ENCODE measurements around the gene PITPNC1.

PITPNC1 gene

DNA sequence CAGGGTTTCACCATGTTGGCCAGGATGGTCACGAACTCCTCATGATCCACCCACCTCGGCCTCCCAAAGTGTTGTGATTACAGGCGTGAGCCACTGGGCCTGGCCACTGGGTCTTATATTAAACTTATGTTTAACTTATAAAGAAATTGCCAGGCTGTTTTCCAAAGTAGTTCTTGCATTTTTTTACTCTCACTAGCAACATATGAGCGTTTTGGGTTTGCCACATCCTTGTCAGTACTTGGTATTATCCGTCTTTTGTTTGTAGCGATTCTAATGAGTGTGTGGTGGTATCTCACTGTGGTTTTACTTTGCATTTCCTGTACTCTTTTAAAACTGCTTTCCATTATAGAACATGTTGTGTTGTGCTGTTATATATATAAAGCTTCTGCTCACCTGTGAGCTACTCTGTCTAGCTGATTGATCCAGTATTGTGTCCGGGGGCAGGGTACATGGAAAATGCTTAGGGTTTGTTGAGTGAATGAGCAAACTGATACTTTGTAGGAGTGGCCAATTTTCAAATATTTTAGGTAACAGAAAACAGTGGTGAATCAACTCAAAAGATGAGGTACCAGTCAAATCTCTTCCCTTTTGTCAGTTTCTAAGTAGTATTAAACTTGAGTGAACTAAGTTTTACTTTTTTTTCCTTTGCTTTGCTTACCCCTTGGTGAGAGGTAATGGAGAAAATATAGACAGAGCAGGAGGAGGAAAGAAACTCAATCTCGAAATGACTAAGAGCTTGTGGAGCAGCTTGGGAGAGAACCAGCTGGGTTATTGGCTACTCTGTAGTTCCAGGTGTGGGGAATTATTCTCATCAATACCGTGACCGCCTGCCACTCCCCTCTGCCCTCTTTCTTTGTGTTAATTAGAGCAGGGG lies 75.8 kb downstream of the PITPNC1 start:
- Histone ChIP-seq H3K9ac (ENCODE audit: insufficient read length, low read depth) (no peak overlapping the region), H3K36me3 (ENCODE audit: insufficient read depth, insufficient read length, low read length) (no peaks in the 10 kb centered on the region), H3K9me3 (ENCODE audit: insufficient read depth, low read length) (no peaks in the 10 kb centered on the region), H3K27me3 (ENCODE audit: insufficient read depth, insufficient read length) (no peaks in the 10 kb centered on the region), H3K4me1 (ENCODE audit: insufficient read depth, insufficient read length) (no peaks in the 10 kb centered on the region), H3K4me3 (ENCODE audit: insufficient read length, low read depth) (no peak overlapping the region)
- DNase-seq (ENCODE audit: low read depth, low spot score): no peak
- TF ChIP-seq ZNF274 (IDR thresholded peaks at IDR 0.05; ENCODE audit: low read depth, low read length) (no peak), SUZ12 (IDR thresholded peaks at IDR 0.05; ENCODE audit: extremely low read depth, insufficient read depth, insufficient read length) (no peak), YY1 (IDR thresholded peaks at IDR 0.05; ENCODE audit: insufficient read depth, insufficient read length) (no peak)

DNA sequence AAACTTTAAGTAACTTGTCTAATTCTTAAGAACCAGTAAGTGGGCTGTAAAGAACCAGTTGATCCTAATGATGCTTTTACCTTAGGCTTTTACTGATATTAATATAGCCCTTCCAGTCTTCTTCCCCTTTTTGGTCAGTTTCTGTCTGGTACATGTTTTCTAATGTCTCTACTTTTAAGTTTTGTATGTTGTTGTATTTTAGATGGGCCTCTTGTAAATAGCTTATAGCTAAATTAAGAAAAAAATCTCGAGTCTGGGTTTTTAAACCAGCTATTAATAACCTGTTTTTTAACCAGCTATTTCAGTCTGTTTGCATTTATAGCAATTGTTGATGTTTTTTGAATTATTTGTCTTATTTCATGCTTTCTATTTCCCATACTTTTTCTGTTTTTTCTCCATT lies 79.0 kb downstream of the PITPNC1 start:
- H3K36me3 ChIP-seq (ENCODE audit: insufficient read depth, insufficient read length, low read length): no peaks in the 10 kb centered on the region
- no peak overlapping the region for H3K9ac ChIP-seq (ENCODE audit: insufficient read length, low read depth)
- H3K9me3 ChIP-seq (ENCODE audit: insufficient read depth, low read length): no peaks in the 10 kb centered on the region
- DNase-seq (ENCODE audit: low read depth, low spot score): no peak
- TF ChIP-seq ZNF274 (IDR thresholded peaks at IDR 0.05; ENCODE audit: low read depth, low read length) (no peak), YY1 (IDR thresholded peaks at IDR 0.05; ENCODE audit: insufficient read depth, insufficient read length) (no peak), SUZ12 (IDR thresholded peaks at IDR 0.05; ENCODE audit: extremely low read depth, insufficient read depth, insufficient read length) (no peak)
- H3K27me3 ChIP-seq (ENCODE audit: insufficient read depth, insufficient read length): no peaks in the 10 kb centered on the region
- no peaks in the 10 kb centered on the region for H3K4me1 ChIP-seq (ENCODE audit: insufficient read depth, insufficient read length)
- H3K4me3 ChIP-seq (ENCODE audit: insufficient read length, low read depth): no peak overlapping the region

DNA sequence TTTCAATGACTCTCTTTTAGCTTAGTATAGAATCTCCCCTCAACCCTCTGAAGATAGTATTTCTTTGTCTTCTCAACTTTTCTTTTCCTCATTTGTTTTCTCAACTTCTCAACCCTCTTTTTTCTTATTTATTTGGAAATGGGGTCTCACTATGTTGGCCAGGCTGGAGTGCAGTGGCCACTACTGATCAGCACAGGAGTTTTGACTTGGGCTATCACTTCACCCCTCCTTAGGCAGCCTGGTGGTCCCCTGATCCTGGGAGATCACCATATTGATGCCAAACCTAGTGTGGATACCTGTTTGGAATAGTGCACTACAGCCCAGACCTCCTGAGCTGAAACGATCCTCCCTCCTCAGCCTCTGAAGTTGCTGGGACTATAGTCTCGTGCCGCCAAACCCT lies 79.8 kb downstream of the PITPNC1 start:
- TF ChIP-seq SUZ12 (IDR thresholded peaks at IDR 0.05; ENCODE audit: extremely low read depth, insufficient read depth, insufficient read length) (no peak), ZNF274 (IDR thresholded peaks at IDR 0.05; ENCODE audit: low read depth, low read length) (no peak), YY1 (IDR thresholded peaks at IDR 0.05; ENCODE audit: insufficient read depth, insufficient read length) (no peak)
- DNase-seq (ENCODE audit: low read depth, low spot score): no peak
- no peaks in the 10 kb centered on the region for H3K27me3 ChIP-seq (ENCODE audit: insufficient read depth, insufficient read length)
- H3K4me1 ChIP-seq (ENCODE audit: insufficient read depth, insufficient read length): no peaks in the 10 kb centered on the region
- no peak overlapping the region for H3K9ac ChIP-seq (ENCODE audit: insufficient read length, low read depth)
- H3K9me3 ChIP-seq (ENCODE audit: insufficient read depth, low read length): no peaks in the 10 kb centered on the region
- no peak overlapping the region for H3K4me3 ChIP-seq (ENCODE audit: insufficient read length, low read depth)
- no peaks in the 10 kb centered on the region for H3K36me3 ChIP-seq (ENCODE audit: insufficient read depth, insufficient read length, low read length)

DNA sequence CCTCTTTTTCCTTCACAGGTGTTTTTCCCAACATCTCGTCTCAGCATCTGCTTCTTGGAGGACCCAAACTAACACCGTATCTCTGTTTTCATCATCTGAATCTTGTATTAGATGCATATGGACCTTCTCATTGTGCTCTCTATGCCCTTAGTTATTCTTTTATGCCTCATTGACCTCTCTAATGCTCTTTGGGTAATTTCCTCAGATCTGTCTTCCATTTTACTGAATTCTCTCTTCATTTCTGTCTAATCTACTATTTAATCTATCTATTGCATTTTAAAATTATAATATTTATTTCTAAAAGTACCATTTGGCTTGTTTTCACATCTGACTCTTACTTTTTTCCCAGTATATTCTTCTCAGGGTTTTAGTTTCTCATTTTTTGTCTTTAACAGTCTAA lies 81.1 kb downstream of the PITPNC1 start:
- H3K4me1 ChIP-seq (ENCODE audit: insufficient read depth, insufficient read length): no peaks in the 10 kb centered on the region
- no peak overlapping the region for H3K9ac ChIP-seq (ENCODE audit: insufficient read length, low read depth)
- H3K4me3 ChIP-seq (ENCODE audit: insufficient read length, low read depth): no peak overlapping the region
- DNase-seq (ENCODE audit: low read depth, low spot score): no peak
- TF ChIP-seq SUZ12 (IDR thresholded peaks at IDR 0.05; ENCODE audit: extremely low read depth, insufficient read depth, insufficient read length): no peak
- TF ChIP-seq ZNF274 (IDR thresholded peaks at IDR 0.05; ENCODE audit: low read depth, low read length): no peak
- H3K36me3 ChIP-seq (ENCODE audit: insufficient read depth, insufficient read length, low read length): no peaks in the 10 kb centered on the region
- no peaks in the 10 kb centered on the region for H3K27me3 ChIP-seq (ENCODE audit: insufficient read depth, insufficient read length)
- no peaks in the 10 kb centered on the region for H3K9me3 ChIP-seq (ENCODE audit: insufficient read depth, low read length)

DNA sequence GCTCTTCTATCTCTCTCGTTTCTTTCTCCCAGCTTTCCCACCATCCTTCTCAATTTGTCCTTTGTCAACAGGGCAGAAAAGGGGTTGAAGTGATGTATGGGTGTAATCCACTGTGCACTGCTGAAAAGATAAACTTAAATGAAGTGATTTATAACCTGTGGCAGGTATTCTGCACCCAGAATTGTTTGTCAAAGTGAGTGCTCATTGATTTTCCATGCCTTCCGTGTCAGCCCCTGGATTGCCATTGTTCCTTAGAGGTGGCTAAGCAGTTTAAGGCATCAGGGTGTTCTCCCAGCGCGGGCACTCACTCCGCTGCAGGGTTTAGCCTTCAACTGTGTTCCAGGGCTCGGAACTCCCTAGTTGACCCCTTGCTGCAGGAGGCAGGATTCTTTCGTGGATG lies 82.9 kb downstream of the PITPNC1 start:
- no peaks in the 10 kb centered on the region for H3K9me3 ChIP-seq (ENCODE audit: insufficient read depth, low read length)
- no peak for DNase-seq (ENCODE audit: low read depth, low spot score)
- no peaks in the 10 kb centered on the region for H3K4me1 ChIP-seq (ENCODE audit: insufficient read depth, insufficient read length)
- H3K4me3 ChIP-seq (ENCODE audit: insufficient read length, low read depth): no peak overlapping the region
- no peaks in the 10 kb centered on the region for H3K36me3 ChIP-seq (ENCODE audit: insufficient read depth, insufficient read length, low read length)
- TF ChIP-seq YY1 (IDR thresholded peaks at IDR 0.05; ENCODE audit: insufficient read depth, insufficient read length) (no peak), ZNF274 (IDR thresholded peaks at IDR 0.05; ENCODE audit: low read depth, low read length) (no peak), SUZ12 (IDR thresholded peaks at IDR 0.05; ENCODE audit: extremely low read depth, insufficient read depth, insufficient read length) (no peak)
- H3K27me3 ChIP-seq (ENCODE audit: insufficient read depth, insufficient read length): no peaks in the 10 kb centered on the region
- no peak overlapping the region for H3K9ac ChIP-seq (ENCODE audit: insufficient read length, low read depth)

DNA sequence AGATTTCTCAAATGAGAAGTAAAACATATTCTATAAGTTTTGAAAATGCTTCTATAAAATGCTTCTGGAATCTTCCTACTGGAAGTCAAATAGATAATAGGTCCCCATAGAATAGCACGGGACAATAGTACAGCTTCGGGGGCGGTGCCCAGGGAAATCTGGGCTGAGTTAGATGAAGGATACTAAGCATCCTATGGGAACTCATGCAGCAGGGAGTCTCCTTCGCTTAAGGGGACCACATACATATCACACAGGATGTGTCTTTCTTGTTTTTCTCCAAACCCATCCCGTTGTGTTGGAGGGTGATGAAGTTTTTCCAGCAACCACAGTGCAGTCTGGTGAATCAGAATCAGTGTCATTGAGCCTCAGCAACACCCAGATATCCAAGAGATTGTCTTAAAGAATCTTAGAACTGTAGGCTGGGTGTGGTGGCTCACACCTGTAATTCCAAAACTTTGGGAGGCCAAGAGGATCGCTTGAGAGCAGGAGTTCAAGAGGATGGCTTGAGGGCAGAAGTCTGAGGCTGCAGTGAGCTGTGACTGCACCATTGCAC lies 84.2 kb downstream of the PITPNC1 start:
- no peaks in the 10 kb centered on the region for H3K27me3 ChIP-seq (ENCODE audit: insufficient read depth, insufficient read length)
- no peak for TF ChIP-seq ZNF274 (IDR thresholded peaks at IDR 0.05; ENCODE audit: low read depth, low read length)
- no peaks in the 10 kb centered on the region for H3K9me3 ChIP-seq (ENCODE audit: insufficient read depth, low read length)
- DNase-seq (ENCODE audit: low read depth, low spot score): no peak
- no peaks in the 10 kb centered on the region for H3K4me1 ChIP-seq (ENCODE audit: insufficient read depth, insufficient read length)
- no peaks in the 10 kb centered on the region for H3K36me3 ChIP-seq (ENCODE audit: insufficient read depth, insufficient read length, low read length)
- no peak overlapping the region for H3K4me3 ChIP-seq (ENCODE audit: insufficient read length, low read depth)
- no peak overlapping the region for H3K9ac ChIP-seq (ENCODE audit: insufficient read length, low read depth)

DNA sequence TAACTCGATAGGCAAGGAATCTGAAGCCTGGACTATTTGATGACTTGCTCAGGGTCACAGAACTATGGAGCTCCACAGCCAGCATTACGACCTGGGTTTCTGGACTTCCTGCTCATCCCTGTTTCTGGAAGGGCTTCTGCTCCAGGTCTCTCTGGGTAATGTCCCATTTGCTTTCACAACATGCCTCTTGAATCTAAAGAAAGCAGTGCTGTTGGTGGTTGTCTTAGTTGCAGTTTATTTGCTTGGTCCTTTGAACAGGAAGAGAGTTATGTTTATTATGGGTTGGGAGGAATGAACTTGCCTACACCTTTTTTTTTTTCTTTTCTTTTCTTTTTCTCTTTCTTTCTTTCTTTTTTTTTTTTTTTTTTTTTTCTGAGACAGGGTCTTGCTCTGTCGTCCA lies 84.8 kb downstream of the PITPNC1 start:
- H3K36me3 ChIP-seq (ENCODE audit: insufficient read depth, insufficient read length, low read length): no peaks in the 10 kb centered on the region
- H3K4me1 ChIP-seq (ENCODE audit: insufficient read depth, insufficient read length): no peaks in the 10 kb centered on the region
- DNase-seq (ENCODE audit: low read depth, low spot score): no peak
- no peak overlapping the region for H3K4me3 ChIP-seq (ENCODE audit: insufficient read length, low read depth)
- H3K27me3 ChIP-seq (ENCODE audit: insufficient read depth, insufficient read length): no peaks in the 10 kb centered on the region
- no peaks in the 10 kb centered on the region for H3K9me3 ChIP-seq (ENCODE audit: insufficient read depth, low read length)
- TF ChIP-seq YY1 (IDR thresholded peaks at IDR 0.05; ENCODE audit: insufficient read depth, insufficient read length): no peak
- TF ChIP-seq SUZ12 (IDR thresholded peaks at IDR 0.05; ENCODE audit: extremely low read depth, insufficient read depth, insufficient read length): no peak
- no peak for TF ChIP-seq ZNF274 (IDR thresholded peaks at IDR 0.05; ENCODE audit: low read depth, low read length)
- H3K9ac ChIP-seq (ENCODE audit: insufficient read length, low read depth): no peak overlapping the region
